Measurements from ENCODE around the gene ZNF845. TPM values are rescaled to one million over a fixed set of nuclear protein-coding genes. Genes with fewer than 3 reads are reported as not detected.
A peak's percentile ranks its signal among the peaks of the same experiment; 100 is the strongest.
"Not testable (repeated sequence)": the region's sequence is repeated elsewhere in the genome, so short reads cannot be mapped to it uniquely, and the experiment has no call there.

ZNF845 gene
- total and polyA plus RNA-seq, 4 donors: 2.4 to 8.8 (median 4.5) TPM

DNA sequence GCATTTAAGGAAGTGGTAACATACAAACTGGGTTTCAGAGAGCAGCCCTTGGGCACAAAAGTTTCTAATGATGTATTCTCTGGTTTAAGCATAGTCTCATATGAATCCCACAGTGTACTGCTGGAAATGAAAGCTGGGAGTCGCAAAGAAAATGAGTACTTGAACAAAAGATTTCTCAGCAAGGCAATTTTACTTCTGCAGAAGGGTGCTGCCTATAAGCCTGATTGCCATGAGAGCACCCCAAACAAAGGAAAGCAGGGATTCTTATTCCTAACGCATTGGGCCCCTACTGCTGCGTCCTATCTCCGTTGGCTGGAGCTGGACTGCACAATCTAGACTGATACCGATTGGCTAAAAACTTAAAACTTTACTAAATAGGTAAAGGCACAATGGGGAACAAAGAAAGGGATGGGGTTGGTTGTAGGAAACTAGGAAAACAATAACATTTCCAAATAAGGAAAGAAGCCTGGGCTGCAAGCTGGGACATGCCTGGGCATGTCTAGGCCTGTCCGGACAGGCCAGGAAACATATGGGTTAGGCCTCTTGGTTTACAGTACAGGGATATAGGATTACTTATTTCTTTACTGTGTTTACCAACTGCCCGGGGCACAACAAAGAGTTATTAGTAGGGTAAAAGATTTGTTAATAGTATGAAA, 38.6 kb upstream of the ZNF845 start:
- no peaks in the 10 kb centered on the region for H3K4me1 ChIP-seq (ENCODE audit: control insufficient read depth in 5 of 5, insufficient read depth in 5 of 5, low read length in 5 of 5)
- H3K27ac ChIP-seq (ENCODE audit: low read depth in 1 of 2, low read length in 1 of 2): no peak overlapping the region
- DNase-seq: no peak
- no peak overlapping the region for H3K4me3 ChIP-seq
- H3K27me3 ChIP-seq (ENCODE audit: control insufficient read depth in 3 of 3, insufficient read depth in 3 of 3, low read length in 2 of 3): no peaks in the 10 kb centered on the region
- 83 to 87% methylated on average over 7 of the region's 7 CpGs for WGBS, 2 donors
- peaks cover 0 to 27% (median 11%) of the 10 kb centered on the region in 4 donors for H3K9me3 ChIP-seq (ENCODE audit: control insufficient read depth in 4 of 4, insufficient read depth in 3 of 4, low read length in 3 of 4)
- no peaks in the 10 kb centered on the region for H3K36me3 ChIP-seq (ENCODE audit: control insufficient read depth in 4 of 4, insufficient read depth in 4 of 4, low read length in 4 of 4)
- no peak for ATAC-seq (ENCODE audit: insufficient read depth, low FRiP score)
- TF ChIP-seq, protein P1, sequence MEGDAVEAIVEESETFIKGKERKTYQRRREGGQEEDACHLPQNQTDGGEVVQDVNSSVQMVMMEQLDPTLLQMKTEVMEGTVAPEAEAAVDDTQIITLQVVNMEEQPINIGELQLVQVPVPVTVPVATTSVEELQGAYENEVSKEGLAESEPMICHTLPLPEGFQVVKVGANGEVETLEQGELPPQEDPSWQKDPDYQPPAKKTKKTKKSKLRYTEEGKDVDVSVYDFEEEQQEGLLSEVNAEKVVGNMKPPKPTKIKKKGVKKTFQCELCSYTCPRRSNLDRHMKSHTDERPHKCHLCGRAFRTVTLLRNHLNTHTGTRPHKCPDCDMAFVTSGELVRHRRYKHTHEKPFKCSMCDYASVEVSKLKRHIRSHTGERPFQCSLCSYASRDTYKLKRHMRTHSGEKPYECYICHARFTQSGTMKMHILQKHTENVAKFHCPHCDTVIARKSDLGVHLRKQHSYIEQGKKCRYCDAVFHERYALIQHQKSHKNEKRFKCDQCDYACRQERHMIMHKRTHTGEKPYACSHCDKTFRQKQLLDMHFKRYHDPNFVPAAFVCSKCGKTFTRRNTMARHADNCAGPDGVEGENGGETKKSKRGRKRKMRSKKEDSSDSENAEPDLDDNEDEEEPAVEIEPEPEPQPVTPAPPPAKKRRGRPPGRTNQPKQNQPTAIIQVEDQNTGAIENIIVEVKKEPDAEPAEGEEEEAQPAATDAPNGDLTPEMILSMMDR (IDR thresholded peaks at IDR 0.05; ENCODE audit: control extremely low read depth, extremely low read depth): no peak
- H3K9ac ChIP-seq (ENCODE audit: insufficient read depth in 1 of 2, low read length in 2 of 2): no peak overlapping the region

DNA sequence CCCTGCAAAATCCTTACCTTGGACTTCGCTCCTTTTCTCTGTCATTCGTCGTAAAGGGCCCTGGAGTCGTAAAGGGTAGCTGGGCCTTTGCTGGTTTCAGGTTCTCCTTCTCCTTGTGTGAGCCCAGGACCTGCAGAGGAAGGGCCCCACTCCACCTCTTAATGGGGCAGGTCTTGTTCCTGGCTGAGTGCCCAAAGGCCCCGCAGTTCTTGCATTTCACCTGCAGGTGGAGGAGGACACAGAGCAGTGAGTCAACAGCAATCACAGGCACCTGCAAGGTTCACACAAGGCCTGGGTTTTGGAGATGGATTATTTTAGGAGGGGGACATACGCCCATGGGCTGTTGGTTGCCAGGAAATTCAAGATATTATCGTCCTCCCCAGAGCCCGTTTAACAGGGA, 32.2 kb upstream of the ZNF845 start:
- not testable (repeated sequence) for H3K4me1 ChIP-seq (ENCODE audit: control insufficient read depth in 5 of 5, insufficient read depth in 5 of 5, low read length in 5 of 5); H3K36me3 ChIP-seq (ENCODE audit: control insufficient read depth in 4 of 4, insufficient read depth in 4 of 4, low read length in 4 of 4); H3K27me3 ChIP-seq (ENCODE audit: control insufficient read depth in 3 of 3, insufficient read depth in 3 of 3, low read length in 2 of 3); H3K4me3 ChIP-seq; H3K27ac ChIP-seq (ENCODE audit: low read depth in 1 of 2, low read length in 1 of 2); H3K9ac ChIP-seq (ENCODE audit: insufficient read depth in 1 of 2, low read length in 2 of 2); ATAC-seq (ENCODE audit: insufficient read depth, low FRiP score)
- H3K9me3 ChIP-seq (ENCODE audit: control insufficient read depth in 4 of 4, insufficient read depth in 3 of 4, low read length in 3 of 4): peaks cover 0 to 13% (median 0%) of the 10 kb centered on the region in 4 donors
- 24 to 100% methylated on average over 1 of the region's 8 CpGs for WGBS, 2 donors
- DNase-seq: peak in 1 of 3 donors; percentile 7

GRCh38 chr19:53308339-53308811, 25.2 kb upstream of the ZNF845 start:
- Histone ChIP-seq H3K9ac (ENCODE audit: insufficient read depth in 1 of 2, low read length in 2 of 2) (peak overlapping the region in 1 of 2 donors; percentile 25), H3K27me3 (ENCODE audit: control insufficient read depth in 3 of 3, insufficient read depth in 3 of 3, low read length in 2 of 3) (peaks cover 0 to 38% (median 17%) of the 10 kb centered on the region in 3 donors), H3K4me1 (ENCODE audit: control insufficient read depth in 5 of 5, insufficient read depth in 5 of 5, low read length in 5 of 5) (peaks cover 0 to 2% (median 0%) of the 10 kb centered on the region in 5 donors), H3K4me3 (no peak overlapping the region), H3K9me3 (ENCODE audit: control insufficient read depth in 4 of 4, insufficient read depth in 3 of 4, low read length in 3 of 4) (peaks cover 0 to 28% (median 0%) of the 10 kb centered on the region in 4 donors), H3K36me3 (ENCODE audit: control insufficient read depth in 4 of 4, insufficient read depth in 4 of 4, low read length in 4 of 4) (no peaks in the 10 kb centered on the region), H3K27ac (ENCODE audit: low read depth in 1 of 2, low read length in 1 of 2) (no peak overlapping the region)
- TF ChIP-seq, protein P1 (IDR thresholded peaks at IDR 0.05; ENCODE audit: control extremely low read depth, extremely low read depth): no peak
- ATAC-seq (ENCODE audit: insufficient read depth, low FRiP score): no peak
- DNase-seq: peak; percentile 54 to 65 (median 63)
- WGBS, 2 donors: 4 to 5% methylated on average over 32 of the region's 32 CpGs

DNA sequence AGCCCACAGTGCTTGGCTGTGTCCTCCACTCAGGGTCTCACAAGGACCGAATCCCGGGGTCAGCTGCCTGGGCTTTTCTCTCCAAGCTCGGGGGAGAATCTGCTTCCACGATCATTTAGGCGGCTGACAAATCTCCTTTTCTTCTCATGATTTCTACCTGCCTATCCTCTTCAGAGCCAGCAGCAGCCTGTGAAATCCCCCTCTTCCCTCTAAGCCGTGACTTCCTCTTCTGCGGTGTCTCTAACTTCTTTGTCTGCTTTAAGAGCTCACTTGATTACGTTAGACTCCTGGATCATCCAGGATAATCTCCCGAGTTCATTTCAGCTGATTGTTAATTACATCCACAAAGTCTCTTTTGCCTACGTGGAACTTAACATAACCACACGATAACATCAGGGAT, 22.5 kb upstream of the ZNF845 start:
- Histone ChIP-seq H3K9me3 (ENCODE audit: control insufficient read depth in 4 of 4, insufficient read depth in 3 of 4, low read length in 3 of 4) (peaks cover 0 to 27% (median 0%) of the 10 kb centered on the region in 4 donors), H3K4me1 (ENCODE audit: control insufficient read depth in 5 of 5, insufficient read depth in 5 of 5, low read length in 5 of 5) (peaks cover 0 to 2% (median 0%) of the 10 kb centered on the region in 5 donors), H3K36me3 (ENCODE audit: control insufficient read depth in 4 of 4, insufficient read depth in 4 of 4, low read length in 4 of 4) (no peaks in the 10 kb centered on the region), H3K4me3 (no peak overlapping the region), H3K27ac (ENCODE audit: low read depth in 1 of 2, low read length in 1 of 2) (no peak overlapping the region), H3K27me3 (ENCODE audit: control insufficient read depth in 3 of 3, insufficient read depth in 3 of 3, low read length in 2 of 3) (peaks cover 0 to 38% (median 17%) of the 10 kb centered on the region in 3 donors), H3K9ac (ENCODE audit: insufficient read depth in 1 of 2, low read length in 2 of 2) (no peak overlapping the region)
- 32 to 37% methylated on average over 11 of the region's 11 CpGs for whole genome bisulfite sequencing, 2 donors
- ATAC-seq (ENCODE audit: insufficient read depth, low FRiP score) (no peak), DNase-seq (no peak)
- TF ChIP-seq, protein P1 (IDR thresholded peaks at IDR 0.05; ENCODE audit: control extremely low read depth, extremely low read depth): no peak
